ENCODE results near the gene HMX3. TPM values are rescaled to one million over a fixed set of nuclear protein-coding genes. Genes with fewer than 3 reads are reported as not detected.
A peak's percentile ranks its signal among the peaks of the same experiment; 100 is the strongest.

The HMX3 gene
- total and polyA plus RNA-seq, 2 of the 13 experiments (the other 11 are each of a cell fraction or from before 2014, with no cell fraction given), result not detected

- TF ChIP-seq RCOR2 (CRISPR knock-in tag; IDR thresholded peaks at IDR 0.05) (no peak), DNMT3B (CRISPR knock-in tag; conservative IDR thresholded peaks at IDR 0.05) (no peak), ZNF557 (CRISPR knock-in tag; IDR thresholded peaks at IDR 0.05) (no peak), MED8 (CRISPR knock-in tag; IDR thresholded peaks at IDR 0.05; ENCODE audit: insufficient replicate concordance) (no peak), ZNF367 (CRISPR knock-in tag; IDR thresholded peaks at IDR 0.05; ENCODE audit: borderline replicate concordance) (no peak), ARNT2 (CRISPR knock-in tag; IDR thresholded peaks at IDR 0.05; ENCODE audit: low read depth) (0 out of 2 replicates have a peak, but pooled peaks have one; percentile 52)
These were observed 12.1 kb downstream of the HMX3 start, which contains the start of gene HMX2 (continued) for GRCh38 chr10:123147635-123148413.

- in situ Hi-C loops (cut with HindIII; ENCODE audit: extremely low pct_ligation_motif_present, low pct_unique_long_range_greater_than_20kb), result no loop called here
- POLR2A ChIA-PET, result no interaction called here
- Histone ChIP-seq H4K20me1 (ENCODE audit: insufficient read depth, low read length) (0 out of 2 replicates have a peak, but pooled peaks cover 2% of the 10 kb centered on the region), H3K27me3 (ENCODE audit: control insufficient read depth in 1 of 2, insufficient read depth in 2 of 2, low read length in 2 of 2) (peaks cover 29 to 97% of the 10 kb centered on the region in 2 experiments), H3K9me3 (ENCODE audit: low read length) (no peaks in the 10 kb centered on the region), H3K4me2 (ENCODE audit: low read depth, low read length) (peak overlapping the region; percentile 63), H3K4me1 (ENCODE audit: insufficient read depth, low read length) (peaks cover 40% of the 10 kb centered on the region), H3K4me3 (replicated peaks in 1 of 3; ENCODE audit: insufficient read depth in 1 of 3, low read depth in 2 of 3, low read length in 3 of 3) (peak overlapping the region; percentile 28 to 56 (median 40); a peak in 4 of 6 replicates), H3K79me2 (ENCODE audit: insufficient read depth, low read length) (no peaks in the 10 kb centered on the region), H3K27ac (ENCODE audit: extremely low read length, insufficient read depth, low read length) (no peak overlapping the region), H3K9ac (ENCODE audit: insufficient read depth, low read depth, low read length) (no peak overlapping the region), H2AFZ (ENCODE audit: low read length) (no peak overlapping the region), H3K36me3 (replicated peaks in 1 of 2; ENCODE audit: control insufficient read depth in 1 of 2, insufficient read depth in 2 of 2, low read length in 2 of 2) (no peaks in the 10 kb centered on the region)
- FAIRE-seq (no peak), ATAC-seq (peak; percentile 17), DNase-seq (ENCODE audit: low spot score) (no peak)
- intact Hi-C loops (cut with micrococcal nuclease; ENCODE audit: unreplicated experiment), result no loop called here
- 5% methylated on average over 7 of the region's 55 CpGs for WGBS (ENCODE audit: low lambda C conversion rate)
- TF ChIP-seq NR2C2 (CRISPR knock-in tag; IDR thresholded peaks at IDR 0.05; ENCODE audit: borderline replicate concordance) (0 out of 2 replicates have a peak, but pooled peaks have one; percentile 1), EZH2 (conservative IDR thresholded peaks at IDR 0.05; ENCODE audit: low read depth, low read length) (peak; percentile 96; the same call in 1 of the 2 replicates), MTF2 (CRISPR knock-in tag; IDR thresholded peaks at IDR 0.05; ENCODE audit: borderline replicate concordance) (peak; percentile 35; the same call in 1 of the 2 replicates), ZNF235 (CRISPR knock-in tag; IDR thresholded peaks at IDR 0.05; ENCODE audit: borderline replicate concordance) (no peak), NFIB (CRISPR knock-in tag; IDR thresholded peaks at IDR 0.05; ENCODE audit: borderline replicate concordance) (no peak), ZFY (CRISPR knock-in tag; IDR thresholded peaks at IDR 0.05) (peak; percentile 19; the same call in 1 of the 2 replicates), KLF9 (CRISPR knock-in tag; IDR thresholded peaks at IDR 0.05; ENCODE audit: low read depth) (no peak), ZNF460 (CRISPR knock-in tag; IDR thresholded peaks at IDR 0.05; ENCODE audit: borderline replicate concordance) (no peak), MLX (CRISPR knock-in tag; IDR thresholded peaks at IDR 0.05) (no peak)
- CTCF ChIA-PET (ENCODE audit: low intra/inter-chr PET ratio, low total read pairs), result no interaction called here
- BruUV-seq (replicated peaks), result no TSS peak
These were observed 12.8 kb downstream of the HMX3 start for GRCh38 chr10:123148414-123149161.
